GM19328 (cell line): ENCODE measurements around the gene SLC34A1.

ENCODE experiments used
- ATAC-seq: cut with Tn5 transposase; IDR thresholded peaks from one replicate; pipeline ENCODE4 v1.9.1; 2021; ENCODE audit warnings: mild to moderate bottlenecking, moderate library complexity; ENCODE audit not compliant: unreplicated experiment

SLC34A1 gene

GRCh38 chr5:177444106-177445051, 60.1 kb downstream of the SLC34A1 start:
- no peak for ATAC-seq

- no peak for ATAC-seq
These were observed 61.0 kb downstream of the SLC34A1 start for GRCh38 chr5:177445052-177445916.

- no peak for ATAC-seq
These were observed 61.6 kb downstream of the SLC34A1 start for GRCh38 chr5:177445917-177446199.

- peak; percentile 45 for ATAC-seq
These were observed 62.2 kb downstream of the SLC34A1 start, which contains the start of gene PRR7 for GRCh38 chr5:177446200-177447065. PRR7 (plus strand) TSS chr5:177446814; CDS start chr5:177455068, 8,254 bp downstream.

GRCh38 chr5:177447066-177447610, 62.9 kb downstream of the SLC34A1 start:
- peak; percentile 39 for ATAC-seq

GRCh38 chr5:177447611-177448243, 63.5 kb downstream of the SLC34A1 start:
- ATAC-seq = no peak
